Myometrial cell (primary cell): ENCODE data around the gene IL1A. TPM values are rescaled to one million over a fixed set of nuclear protein-coding genes. Genes with fewer than 3 reads are reported as not detected.

Experiments
- total RNA-seq: library from RNA; depleted of rRNA; stranded (reverse); fragments of >200 nt; gene quantifications from 2 replicates; pipeline ENCODE4 v1.2.3, GENCODE V29; 2015

The IL1A gene, protein sequence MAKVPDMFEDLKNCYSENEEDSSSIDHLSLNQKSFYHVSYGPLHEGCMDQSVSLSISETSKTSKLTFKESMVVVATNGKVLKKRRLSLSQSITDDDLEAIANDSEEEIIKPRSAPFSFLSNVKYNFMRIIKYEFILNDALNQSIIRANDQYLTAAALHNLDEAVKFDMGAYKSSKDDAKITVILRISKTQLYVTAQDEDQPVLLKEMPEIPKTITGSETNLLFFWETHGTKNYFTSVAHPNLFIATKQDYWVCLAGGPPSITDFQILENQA
- total RNA-seq, result under 0.01 TPM in 1 of 2 replicates, not detected in the other

DNA sequence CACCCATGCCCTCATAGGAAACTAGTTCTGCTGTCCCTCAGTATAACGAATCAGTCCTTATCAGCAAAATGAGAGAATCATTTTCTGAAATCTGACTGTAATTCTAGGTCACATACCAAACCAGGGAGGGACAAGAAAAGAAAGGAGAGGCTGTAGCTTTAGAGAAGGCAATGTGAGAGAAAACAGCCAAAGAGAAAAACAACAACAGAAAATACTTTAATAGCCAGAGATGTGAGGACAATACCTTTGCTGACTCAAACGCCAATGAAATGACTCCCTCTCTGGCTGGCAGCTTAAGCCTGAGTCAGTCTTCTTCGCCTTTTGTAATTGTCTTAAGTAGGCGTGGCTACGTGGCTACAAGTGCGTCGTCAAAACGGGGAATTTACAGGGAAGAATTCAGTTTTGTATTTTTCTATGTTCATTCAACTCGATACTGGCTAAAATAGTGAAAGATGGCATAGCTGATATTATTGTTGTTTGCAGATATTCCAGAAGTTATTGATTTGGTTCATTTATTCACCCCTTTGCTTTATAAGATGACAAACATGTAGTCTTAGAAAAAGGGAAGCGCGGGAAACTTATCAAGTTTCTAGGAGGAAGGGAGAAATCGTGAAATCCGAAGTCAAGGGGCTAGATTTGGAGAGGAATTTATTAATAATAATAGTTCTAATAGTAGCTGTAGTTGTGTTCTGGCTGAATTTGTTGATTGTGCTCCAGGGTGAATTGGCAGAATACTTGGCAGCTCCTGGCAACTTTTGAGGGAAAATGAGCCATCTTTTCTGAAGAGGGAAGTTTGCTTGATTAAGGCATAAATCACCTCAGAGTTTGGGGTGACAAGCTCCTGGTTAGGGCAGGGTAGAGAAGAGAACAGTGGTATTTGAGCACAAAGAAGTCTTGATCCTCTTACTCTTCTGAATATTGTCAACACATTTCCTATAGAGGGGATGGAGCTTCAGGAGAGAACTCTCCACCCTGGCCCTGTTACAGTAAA, at the start of gene IL1A:
TSS of gene IL1A (minus strand) at position 295 of the 991 bp plus-strand sequence. CDS start 723 bp downstream, outside the sequence.

DNA sequence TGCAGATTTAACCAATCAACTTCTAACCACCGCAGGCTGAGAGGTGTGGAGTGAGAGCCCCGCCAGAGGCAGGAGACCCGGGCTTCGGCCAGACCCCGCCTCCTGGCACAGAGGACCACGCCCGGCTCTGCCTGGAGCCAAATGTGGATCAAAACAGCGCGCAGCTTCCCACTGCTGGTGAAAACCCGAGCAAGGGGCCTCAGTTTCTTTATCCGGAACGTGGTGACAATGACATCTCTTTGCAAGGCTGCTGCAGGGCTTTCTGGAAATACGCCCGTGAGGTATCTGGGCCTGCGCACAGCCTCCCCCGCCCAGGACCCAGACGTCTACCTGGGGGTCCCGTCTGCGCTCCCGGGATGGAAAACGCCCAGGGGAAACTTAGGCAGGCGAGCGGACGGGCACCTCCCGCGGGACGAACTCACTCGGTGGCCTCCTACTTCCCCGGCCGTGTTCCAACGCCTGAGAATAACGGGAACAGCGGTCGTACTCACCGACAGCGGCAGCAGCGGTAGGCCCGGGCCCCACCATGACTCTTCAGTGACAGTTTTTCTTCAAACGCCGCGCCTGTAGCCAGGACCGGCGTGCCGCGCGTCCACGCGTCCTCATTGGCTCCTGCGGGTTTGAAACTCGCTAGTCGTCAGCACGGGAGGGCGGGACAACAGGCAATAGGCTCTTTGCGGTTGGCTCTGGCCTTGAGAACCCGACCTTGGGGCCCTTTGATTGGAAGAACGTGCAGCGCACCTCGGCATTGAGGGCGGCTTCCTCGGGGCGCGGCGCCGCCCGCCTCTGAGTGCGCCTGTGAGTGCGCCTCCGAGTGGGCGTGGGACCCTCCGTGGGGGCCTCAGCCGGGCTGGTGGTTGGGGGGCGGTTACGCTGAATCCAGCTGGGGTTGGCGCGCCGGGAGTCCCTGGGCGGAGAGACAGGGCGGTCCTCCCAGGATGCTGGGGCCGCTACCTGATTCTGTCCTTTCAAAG, 19.9 kb downstream of the IL1A start, which contains the start of gene CKAP2L:
TSS of gene CKAP2L (minus strand) at position 539 of the 974 bp plus-strand sequence. CDS start at position 528, 11 bp downstream.

Other genes starting within 250 kb of the IL1A start
- gene POLR1B, start 242.0 kb downstream of the IL1A start, total RNA-seq, result 9.2 and 11.3 TPM in 2 replicates
- gene CHCHD5, start 199.9 kb downstream of the IL1A start, total RNA-seq, result 19.3 and 43.5 TPM in 2 replicates
- gene SLC20A1, start 138.6 kb downstream of the IL1A start, total RNA-seq, result 226 and 235 TPM in 2 replicates
- not detected in 2 replicates for gene NT5DC4, start 63.5 kb downstream of the IL1A start, total RNA-seq
- gene CKAP2L, start 19.9 kb downstream of the IL1A start, total RNA-seq, result 4.0 and 7.6 TPM in 2 replicates
- gene IL1B, start 52.3 kb upstream of the IL1A start, total RNA-seq, result 0.18 TPM in 1 of 2 replicates, not detected in the other
- gene IL37, start 126.7 kb upstream of the IL1A start, total RNA-seq, result not detected in 2 replicates
- not detected in 2 replicates for gene IL36G, start 193.5 kb upstream of the IL1A start, total RNA-seq
- gene IL36A, start 221.0 kb upstream of the IL1A start, total RNA-seq, result not detected in 2 replicates